HG03439 (cell line): ENCODE measurements around the gene INO80.

Source experiments
- ATAC-seq: cut with Tn5 transposase; IDR thresholded peaks from one replicate; pipeline ENCODE4 v1.9.1; 2021; ENCODE audit warnings: mild to moderate bottlenecking, moderate library complexity; ENCODE audit not compliant: unreplicated experiment

Gene INO80

GRCh38 chr15:40933517-40933902, 182.6 kb downstream of the INO80 start:
- no peak for ATAC-seq

- no peak for ATAC-seq
Observed at GRCh38 chr15:40932649-40933516, 183.2 kb downstream of the INO80 start.

- no peak for ATAC-seq
Observed at GRCh38 chr15:40932156-40932555, 183.9 kb downstream of the INO80 start.

- ATAC-seq = no peak
Observed at GRCh38 chr15:40931300-40932142, 184.6 kb downstream of the INO80 start.

- no peak for ATAC-seq
Observed at GRCh38 chr15:40930430-40931299, 185.4 kb downstream of the INO80 start.

- no peak for ATAC-seq
Observed at GRCh38 chr15:40929660-40930429, 186.2 kb downstream of the INO80 start.
